SU-DHL-6 (cell line): ENCODE results near the gene CIB2.
A peak's percentile ranks its signal among the peaks of the same experiment; 100 is the strongest.

Source experiments
- H2AFZ ChIP-seq: fragments of 200-600 bp; sonication (generic); 2 replicates; pipeline ENCODE4 v1.6.1; 2014; ENCODE audit warnings: low read depth, mild to moderate bottlenecking, moderate library complexity, mixed read lengths, antibody characterized with exemption, low read length; ENCODE audit not compliant: severe bottlenecking
- H3F3A ChIP-seq: fragments of 200-600 bp; shearing (Covaris generic); 2 replicates; pipeline ENCODE4 v1.6.0; 2016; ENCODE audit warnings: antibody characterized with exemption, mild to moderate bottlenecking; ENCODE audit not compliant: insufficient read depth
- H3K27ac ChIP-seq: fragments of 200-600 bp; sonication (generic); 2 replicates; pipeline ENCODE4 v1.5.1; 2016; ENCODE audit warnings: low read depth, mild to moderate bottlenecking, low read length, moderate library complexity, mixed read lengths
- H3K27me3 ChIP-seq: fragments of 200-600 bp; sonication (generic), shearing (Covaris generic); 2 replicates; pipeline ENCODE4 v1.6.0; 2014; ENCODE audit warnings: mild to moderate bottlenecking, low read length
- H3K36me3 ChIP-seq: fragments of 200-600 bp; sonication (generic); 2 replicates; pipeline ENCODE4 v1.6.1; 2014; ENCODE audit warnings: mild to moderate bottlenecking, low read length, mixed read lengths
- H3K4me2 ChIP-seq: fragments of 300-600, 200-600 bp; shearing (Covaris generic), sonication (generic); 2 replicates; pipeline ENCODE4 v1.6.0; 2014; ENCODE audit warnings: low read length, low read depth, mild to moderate bottlenecking; ENCODE audit not compliant: poor library complexity, severe bottlenecking
- H3K4me3 ChIP-seq: fragments of 200-600 bp; sonication (generic); 2 replicates; pipeline ENCODE4 v1.5.1; 2014; ENCODE audit warnings: antibody characterized with exemption, low read length, mild to moderate bottlenecking, mixed read lengths; ENCODE audit not compliant: insufficient read depth, poor library complexity, severe bottlenecking
- H3K79me2 ChIP-seq: fragments of 200-600 bp; sonication (generic); 2 replicates; pipeline ENCODE4 v1.6.1; 2014; ENCODE audit warnings: mild to moderate bottlenecking, low read length, moderate library complexity; ENCODE audit not compliant: insufficient read depth
- H3K9ac ChIP-seq: fragments of 200-600 bp; sonication (generic); 2 replicates; pipeline ENCODE4 v1.7.0; 2014; ENCODE audit warnings: mild to moderate bottlenecking, low read length
- H3K9me2 ChIP-seq: fragments of 200-600 bp; sonication (generic); replicated peaks from 2 replicates; pipeline ENCODE4 v1.6.1; 2014; ENCODE audit warnings: low read length; ENCODE audit not compliant: insufficient read depth
- H3K9me3 ChIP-seq: fragments of 200-600 bp; sonication (generic); 2 replicates; pipeline ENCODE4 v1.6.1; 2014; ENCODE audit warnings: low read length, mixed read lengths; ENCODE audit not compliant: insufficient read depth
- H4K20me1 ChIP-seq: fragments of 200-600 bp; sonication (generic); 2 replicates; pipeline ENCODE4 v1.6.1; 2014; ENCODE audit warnings: low read depth, mild to moderate bottlenecking, antibody characterized with exemption, low read length, moderate library complexity, mixed read lengths
- EZH2phosphoT487 ChIP-seq: fragments of 200-600 bp; sonication (generic), shearing (Covaris generic); conservative IDR thresholded peaks from 2 replicates; pipeline ENCODE4 v1.6.1; 2018; ENCODE audit warnings: mild to moderate bottlenecking, antibody characterized with exemption, low read length, moderate library complexity, mixed read lengths
- TF ChIP-seq, protein P1 (sequence below): fragments of 200-600 bp; sonication (generic); IDR thresholded peaks from one replicate; pipeline ENCODE4 v1.5.1; 2017; ENCODE audit warnings: antibody characterized with exemption, mild to moderate bottlenecking, low read length, moderate library complexity; ENCODE audit not compliant: insufficient read depth, poor library complexity, severe bottlenecking

Gene CIB2

GRCh38 chr15:78056714-78057269 is 74.5 kb downstream of the CIB2 start:
- Histone ChIP-seq H3K36me3 (no peaks in the 10 kb centered on the region), H3K9ac (no peak overlapping the region), H3K4me2 (peak overlapping the region; percentile 28), H3F3A (no peaks in the 10 kb centered on the region), H3K27me3 (no peaks in the 10 kb centered on the region), H4K20me1 (no peaks in the 10 kb centered on the region; the same call in 1 of the 2 replicates), H3K9me2 (no peaks in the 10 kb centered on the region), H3K27ac (peak overlapping the region; percentile 17), H3K4me3 (no peak overlapping the region), H3K79me2 (peaks cover 7% of the 10 kb centered on the region; the same call in 1 of the 2 replicates), H2AFZ (no peak overlapping the region), H3K9me3 (no peaks in the 10 kb centered on the region)
- TF ChIP-seq EZH2phosphoT487 = no peak
- TF ChIP-seq, protein P1, sequence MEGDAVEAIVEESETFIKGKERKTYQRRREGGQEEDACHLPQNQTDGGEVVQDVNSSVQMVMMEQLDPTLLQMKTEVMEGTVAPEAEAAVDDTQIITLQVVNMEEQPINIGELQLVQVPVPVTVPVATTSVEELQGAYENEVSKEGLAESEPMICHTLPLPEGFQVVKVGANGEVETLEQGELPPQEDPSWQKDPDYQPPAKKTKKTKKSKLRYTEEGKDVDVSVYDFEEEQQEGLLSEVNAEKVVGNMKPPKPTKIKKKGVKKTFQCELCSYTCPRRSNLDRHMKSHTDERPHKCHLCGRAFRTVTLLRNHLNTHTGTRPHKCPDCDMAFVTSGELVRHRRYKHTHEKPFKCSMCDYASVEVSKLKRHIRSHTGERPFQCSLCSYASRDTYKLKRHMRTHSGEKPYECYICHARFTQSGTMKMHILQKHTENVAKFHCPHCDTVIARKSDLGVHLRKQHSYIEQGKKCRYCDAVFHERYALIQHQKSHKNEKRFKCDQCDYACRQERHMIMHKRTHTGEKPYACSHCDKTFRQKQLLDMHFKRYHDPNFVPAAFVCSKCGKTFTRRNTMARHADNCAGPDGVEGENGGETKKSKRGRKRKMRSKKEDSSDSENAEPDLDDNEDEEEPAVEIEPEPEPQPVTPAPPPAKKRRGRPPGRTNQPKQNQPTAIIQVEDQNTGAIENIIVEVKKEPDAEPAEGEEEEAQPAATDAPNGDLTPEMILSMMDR = no peak

DNA sequence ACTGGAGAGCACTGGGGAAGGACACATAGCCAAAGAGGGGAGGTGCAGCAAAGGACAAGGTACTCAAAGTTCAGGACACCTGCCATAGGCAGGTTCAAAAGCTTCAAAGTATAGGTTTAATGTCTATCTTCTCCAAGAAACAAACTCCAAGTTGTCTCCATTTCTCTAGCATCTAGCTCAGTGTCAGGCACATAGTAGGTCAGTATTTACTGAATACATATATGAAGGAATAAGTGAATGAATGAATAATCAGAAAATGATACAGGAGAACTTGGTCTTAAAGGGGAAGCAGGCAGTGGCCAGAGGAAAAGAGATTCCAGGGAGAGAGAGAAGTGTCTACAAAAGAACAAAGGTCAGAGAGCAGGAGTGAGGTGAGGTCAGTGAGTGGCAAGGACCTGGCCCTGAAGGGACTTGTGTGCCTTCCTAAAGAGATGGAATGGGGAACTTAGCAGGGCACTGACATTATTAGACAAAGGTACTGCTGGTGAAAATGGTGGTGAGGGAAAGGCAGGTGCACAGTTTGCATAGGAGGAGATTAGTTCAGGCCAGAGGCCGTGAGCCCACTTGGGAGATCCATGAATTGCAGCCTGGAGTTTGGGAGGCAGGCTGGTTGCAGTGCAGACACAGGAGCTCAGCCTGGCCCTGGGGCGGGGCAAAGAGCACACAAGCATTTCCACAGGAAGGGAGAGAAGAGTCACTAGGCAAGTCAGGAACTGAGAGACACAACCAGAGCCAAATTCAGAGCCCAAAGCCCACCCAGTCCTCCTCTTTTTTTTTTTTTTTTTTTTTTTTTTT is 75.1 kb downstream of the CIB2 start:
- peaks cover 7% of the 10 kb centered on the region; the same call in 1 of the 2 replicates for H3K79me2 ChIP-seq

GRCh38 chr15:78054966-78055365 is 76.3 kb downstream of the CIB2 start:
- no peak overlapping the region for H3K4me2 ChIP-seq
- no peak overlapping the region for H3K4me3 ChIP-seq
- H3K36me3 ChIP-seq = no peaks in the 10 kb centered on the region
- no peaks in the 10 kb centered on the region for H3K9me3 ChIP-seq
- no peaks in the 10 kb centered on the region; the same call in 1 of the 2 replicates for H4K20me1 ChIP-seq
- no peak overlapping the region for H3K9ac ChIP-seq
- H3K79me2 ChIP-seq = peaks cover 7% of the 10 kb centered on the region; the same call in 1 of the 2 replicates
- TF ChIP-seq, protein P1 = no peak
- TF ChIP-seq EZH2phosphoT487 = no peak
- no peak overlapping the region for H2AFZ ChIP-seq
- H3F3A ChIP-seq = no peaks in the 10 kb centered on the region
- H3K27ac ChIP-seq = no peak overlapping the region
- no peaks in the 10 kb centered on the region for H3K9me2 ChIP-seq
- H3K27me3 ChIP-seq = no peaks in the 10 kb centered on the region

More for the DNA sequence above, 75.1 kb downstream of the CIB2 start:
- no peaks in the 10 kb centered on the region for H3F3A ChIP-seq
- H2AFZ ChIP-seq = no peak overlapping the region
- H3K9ac ChIP-seq = no peak overlapping the region
- H3K4me3 ChIP-seq = no peak overlapping the region
- H3K27me3 ChIP-seq = no peaks in the 10 kb centered on the region
- no peaks in the 10 kb centered on the region for H3K9me2 ChIP-seq
- H3K36me3 ChIP-seq = no peaks in the 10 kb centered on the region
- H3K4me2 ChIP-seq = no peak overlapping the region
- TF ChIP-seq, protein P1 = no peak
- no peak for TF ChIP-seq EZH2phosphoT487
- H3K27ac ChIP-seq = peak overlapping the region; percentile 17; the same call in 1 of the 2 replicates
- H4K20me1 ChIP-seq = no peaks in the 10 kb centered on the region; the same call in 1 of the 2 replicates
- no peaks in the 10 kb centered on the region for H3K9me3 ChIP-seq
